CD4-positive, CD25-positive, alpha-beta regulatory T cell (primary cell): ENCODE results near the gene RPN2. TPM values are rescaled to one million over a fixed set of nuclear protein-coding genes. Genes with fewer than 3 reads are reported as not detected.

Source experiments
- ATAC-seq, 2 donors: fragments of 150-1000 bp; cut with Tn5 transposase; one replicate each; pipeline ENCODE4 v1.10.0; 2021; ENCODE audit warnings: low read depth in 2 of 2, moderate number of reproducible peaks in 2 of 2, moderate library complexity in 1 of 2
- DNase-seq, 3 donors: peaks; one replicate each; pipeline versions ENCODE4 v3.0.0 to v3.0.0-alpha.2; 2012 to 2022; ENCODE audit warnings: mixed read lengths in 1 of 3
- H3K27ac ChIP-seq: one replicate; pipeline ENCODE4 v1.7.0; 2013; ENCODE audit warnings: mild to moderate bottlenecking, low read length; ENCODE audit not compliant: insufficient read depth, poor library complexity, severe bottlenecking
- H3K27me3 ChIP-seq: one replicate; pipeline ENCODE4 v1.7.0; 2013; ENCODE audit warnings: low read length; ENCODE audit not compliant: control insufficient read depth, insufficient read depth
- H3K36me3 ChIP-seq: one replicate; pipeline ENCODE4 v1.7.0; 2013; ENCODE audit warnings: mild to moderate bottlenecking, low read length, moderate library complexity; ENCODE audit not compliant: control insufficient read depth, insufficient read depth
- H3K4me1 ChIP-seq: 2 replicates; pipeline ENCODE4 v1.7.0; 2013; ENCODE audit warnings: mild to moderate bottlenecking, low read length; ENCODE audit not compliant: insufficient read depth, control insufficient read depth, poor library complexity, severe bottlenecking
- H3K4me3 ChIP-seq: one replicate; pipeline ENCODE4 v1.7.0; 2013; ENCODE audit warnings: low read depth, mild to moderate bottlenecking, low read length, moderate library complexity
- H3K9me3 ChIP-seq, 2 experiments: 1 replicate in 1 of 2; 2 replicates in 1 of 2; pipeline ENCODE4 v1.7.0; 2013; ENCODE audit warnings: low read length in 2 of 2, mild to moderate bottlenecking in 1 of 2, moderate library complexity in 1 of 2; ENCODE audit not compliant: control insufficient read depth in 2 of 2
- H3K27ac Mint-ChIP-seq, 3 donors: one replicate each; pipeline ENCODE4 v1.8.0; 2020 to 2022; ENCODE audit warnings: mild to moderate bottlenecking in 3 of 3, mixed read lengths in 3 of 3, moderate library complexity in 2 of 3
- H3K27me3 Mint-ChIP-seq: one replicate; pipeline ENCODE4 v1.8.0; 2022; ENCODE audit warnings: mild to moderate bottlenecking, mixed read lengths
- H3K36me3 Mint-ChIP-seq: one replicate; pipeline ENCODE4 v1.8.0; 2020; ENCODE audit warnings: mixed read lengths
- H3K4me1 Mint-ChIP-seq, 4 donors: one replicate each; pipeline ENCODE4 v1.8.0; 2020 to 2022; ENCODE audit warnings: mixed read lengths in 4 of 4, mild to moderate bottlenecking in 1 of 4
- H3K4me3 Mint-ChIP-seq, 4 donors: one replicate each; pipeline ENCODE4 v1.8.0; 2020 to 2022; ENCODE audit warnings: mild to moderate bottlenecking in 4 of 4, mixed read lengths in 4 of 4, moderate library complexity in 3 of 4
- H3K9me3 Mint-ChIP-seq, 7 donors: one replicate each; pipeline ENCODE4 v1.8.0; 2020 to 2022; ENCODE audit warnings: mixed read lengths in 7 of 7, mild to moderate bottlenecking in 3 of 7, moderate library complexity in 2 of 7
- polyA plus RNA-seq, 4 donors: library from polyadenylated mRNA; unstranded; fragments of 300-500 nt; fragmentation: Illumina TruSeq; gene quantifications; one replicate each; pipeline ENCODE4 v1.2.3, GENCODE V29; 2021
- total RNA-seq: library from RNA; stranded (reverse); gene quantifications from one replicate; pipeline ENCODE4 v1.2.3, GENCODE V29; 2022

Gene RPN2
- total and polyA plus RNA-seq, 5 donors from 2014 or later, result 101 to 259 (median 238) TPM

DNA sequence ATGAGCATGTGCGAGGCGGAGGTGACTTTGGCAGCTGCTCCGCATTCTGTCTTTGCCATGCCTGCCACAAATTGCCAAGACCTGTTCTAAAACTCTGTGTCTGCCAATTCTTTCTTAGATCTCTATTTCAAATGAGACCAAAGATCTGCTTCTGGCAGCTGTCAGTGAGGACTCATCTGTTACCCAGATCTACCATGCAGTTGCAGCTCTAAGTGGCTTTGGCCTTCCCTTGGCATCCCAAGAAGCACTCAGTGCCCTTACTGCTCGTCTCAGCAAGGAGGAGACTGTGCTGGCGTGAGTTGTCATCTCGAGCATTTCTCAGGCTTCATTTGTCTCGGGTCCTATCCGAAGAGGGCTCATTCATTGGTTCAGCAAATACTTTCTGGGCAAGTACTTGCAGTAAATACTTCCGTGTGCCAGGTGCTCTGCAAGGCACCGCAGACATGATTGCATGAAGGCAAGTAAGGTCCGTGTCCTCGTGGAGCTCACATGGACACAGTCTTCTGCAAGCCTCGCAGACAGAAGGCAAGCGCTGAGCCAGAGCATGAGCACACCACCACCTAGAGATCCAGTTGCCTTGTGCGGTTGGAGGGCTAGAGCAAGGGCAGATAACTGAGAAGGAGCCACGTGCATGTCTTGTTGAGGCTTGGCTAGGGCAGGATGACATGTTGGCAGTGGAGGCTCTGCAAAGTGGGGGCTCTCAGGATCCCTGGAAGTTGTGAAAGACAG lies 20.0 kb downstream of the RPN2 start:
- Mint-ChIP-seq H3K4me1 (peaks cover 23 to 37% (median 29%) of the 10 kb centered on the region in 4 donors), H3K27me3 (no peaks in the 10 kb centered on the region), H3K9me3 (no peaks in the 10 kb centered on the region), H3K27ac (no peak overlapping the region), H3K4me3 (no peak overlapping the region), H3K36me3 (peaks cover 46% of the 10 kb centered on the region)
- Histone ChIP-seq H3K4me1 (peaks cover 18% of the 10 kb centered on the region), H3K36me3 (peaks cover 64% of the 10 kb centered on the region), H3K4me3 (no peak overlapping the region), H3K9me3 (no peaks in the 10 kb centered on the region), H3K27ac (no peak overlapping the region), H3K27me3 (no peaks in the 10 kb centered on the region)
- no peak for ATAC-seq
- no peak for DNase-seq

- DNase-seq (no peak), ATAC-seq (no peak)
- Mint-ChIP-seq H3K27ac (peak overlapping the region in 1 of 3 donors; percentile 23), H3K9me3 (no peaks in the 10 kb centered on the region), H3K27me3 (no peaks in the 10 kb centered on the region), H3K36me3 (peaks cover 58% of the 10 kb centered on the region), H3K4me1 (peaks cover 16 to 25% (median 18%) of the 10 kb centered on the region in 4 donors), H3K4me3 (no peak overlapping the region)
- Histone ChIP-seq H3K27ac (no peak overlapping the region), H3K4me3 (no peak overlapping the region), H3K27me3 (no peaks in the 10 kb centered on the region), H3K9me3 (no peaks in the 10 kb centered on the region), H3K36me3 (peaks cover 77% of the 10 kb centered on the region), H3K4me1 (peaks cover 8% of the 10 kb centered on the region)
Measured at GRCh38 chr20:37200376-37200775, 21.2 kb downstream of the RPN2 start.

DNA sequence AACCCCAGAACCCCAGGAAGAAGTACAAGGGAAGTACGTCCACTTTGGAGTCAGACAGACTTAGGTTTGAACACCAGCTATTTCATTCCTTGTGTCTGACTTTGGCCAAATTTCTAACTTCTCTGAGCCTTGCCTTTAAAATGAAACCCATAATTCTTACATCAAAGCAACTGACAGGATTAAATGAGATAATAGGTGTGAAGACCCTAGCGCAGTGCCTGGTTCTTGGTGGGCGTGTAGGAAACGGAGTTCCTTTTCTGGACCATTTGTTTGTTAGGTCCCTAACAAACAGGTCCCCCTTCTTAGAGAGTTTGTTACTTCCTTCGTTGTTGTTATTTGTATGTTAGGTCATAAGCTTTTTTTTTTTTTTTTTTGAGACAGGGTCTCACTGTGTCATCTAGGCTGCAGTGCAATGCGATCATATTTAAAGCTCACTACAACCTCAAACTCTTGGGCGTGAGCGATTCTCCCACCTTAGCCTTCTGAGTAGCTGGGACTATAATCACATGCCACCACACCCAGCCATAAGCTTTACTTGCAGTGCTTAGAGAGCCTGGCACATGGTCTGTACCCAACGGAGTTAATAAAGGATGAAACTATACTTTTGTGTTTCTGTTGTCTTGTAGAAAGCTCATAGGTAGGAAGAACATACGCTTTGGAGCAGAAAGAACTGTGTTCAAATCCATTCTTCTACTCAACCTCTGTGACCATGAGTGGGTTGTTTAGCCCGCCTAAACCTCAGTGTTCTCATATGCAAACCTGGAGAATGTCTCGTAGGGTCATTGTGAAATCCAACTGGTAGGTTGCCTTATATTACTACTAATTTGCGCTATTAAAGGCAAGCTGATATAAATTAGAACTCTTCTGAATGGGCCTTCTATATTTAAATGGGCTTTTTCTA lies 22.0 kb downstream of the RPN2 start:
- no peaks in the 10 kb centered on the region for H3K27me3 ChIP-seq
- no peak for ATAC-seq
- no peaks in the 10 kb centered on the region for H3K9me3 Mint-ChIP-seq
- peaks cover 3% of the 10 kb centered on the region for H3K4me1 ChIP-seq
- peaks cover 11 to 21% (median 14%) of the 10 kb centered on the region in 4 donors for H3K4me1 Mint-ChIP-seq
- no peak overlapping the region for H3K4me3 Mint-ChIP-seq
- no peaks in the 10 kb centered on the region for H3K9me3 ChIP-seq
- peaks cover 62% of the 10 kb centered on the region for H3K36me3 Mint-ChIP-seq
- H3K27me3 Mint-ChIP-seq, result no peaks in the 10 kb centered on the region
- peak overlapping the region in 1 of 3 donors; percentile 23 for H3K27ac Mint-ChIP-seq
- H3K27ac ChIP-seq, result no peak overlapping the region
- H3K4me3 ChIP-seq, result no peak overlapping the region
- DNase-seq, result no peak
- H3K36me3 ChIP-seq, result peaks cover 85% of the 10 kb centered on the region

DNA sequence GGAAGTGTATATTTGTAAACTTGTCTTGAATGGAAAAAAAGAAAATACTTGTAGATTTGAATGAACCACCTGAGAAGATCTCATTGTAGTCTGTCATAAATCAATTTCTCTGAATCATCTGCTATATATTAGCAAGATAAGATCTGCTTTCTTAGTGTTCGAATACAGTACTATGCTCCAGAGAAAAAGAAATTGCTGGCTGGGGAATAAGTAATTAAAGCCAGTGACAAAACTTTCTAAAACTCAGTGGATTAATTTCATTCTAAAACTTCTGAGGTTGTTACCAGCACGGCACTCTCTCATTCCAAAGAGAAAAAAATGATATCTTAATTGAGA lies 22.7 kb downstream of the RPN2 start:
- H3K27me3 Mint-ChIP-seq, result no peaks in the 10 kb centered on the region
- ATAC-seq, result no peak
- peaks cover 3% of the 10 kb centered on the region for H3K4me1 ChIP-seq
- no peaks in the 10 kb centered on the region for H3K27me3 ChIP-seq
- H3K27ac ChIP-seq, result no peak overlapping the region
- H3K36me3 ChIP-seq, result peaks cover 86% of the 10 kb centered on the region
- H3K9me3 ChIP-seq, result no peaks in the 10 kb centered on the region
- peaks cover 59% of the 10 kb centered on the region for H3K36me3 Mint-ChIP-seq
- peaks cover 6 to 16% (median 13%) of the 10 kb centered on the region in 4 donors for H3K4me1 Mint-ChIP-seq
- no peak overlapping the region for H3K4me3 ChIP-seq
- no peak for DNase-seq
- H3K27ac Mint-ChIP-seq, result no peak overlapping the region
- H3K4me3 Mint-ChIP-seq, result no peak overlapping the region
- no peaks in the 10 kb centered on the region for H3K9me3 Mint-ChIP-seq

- Mint-ChIP-seq H3K4me3 (no peak overlapping the region), H3K27me3 (no peaks in the 10 kb centered on the region), H3K4me1 (peaks cover 0 to 13% (median 11%) of the 10 kb centered on the region in 4 donors), H3K27ac (no peak overlapping the region), H3K36me3 (peaks cover 59% of the 10 kb centered on the region), H3K9me3 (no peaks in the 10 kb centered on the region)
- Histone ChIP-seq H3K27ac (no peak overlapping the region), H3K9me3 (no peaks in the 10 kb centered on the region), H3K36me3 (peaks cover 92% of the 10 kb centered on the region), H3K27me3 (no peaks in the 10 kb centered on the region), H3K4me1 (peaks cover 3% of the 10 kb centered on the region), H3K4me3 (no peak overlapping the region)
- DNase-seq, result peak in 2 of 3 donors; percentile 33 to 49
- ATAC-seq, result no peak
Measured at GRCh38 chr20:37202267-37202943, 23.3 kb downstream of the RPN2 start.

GRCh38 chr20:37204056-37204455 lies 24.9 kb downstream of the RPN2 start:
- Mint-ChIP-seq H3K36me3 (peaks cover 62% of the 10 kb centered on the region), H3K9me3 (no peaks in the 10 kb centered on the region), H3K27ac (no peak overlapping the region), H3K27me3 (no peaks in the 10 kb centered on the region), H3K4me3 (no peak overlapping the region), H3K4me1 (peaks cover 4 to 13% (median 10%) of the 10 kb centered on the region in 4 donors)
- DNase-seq (no peak), ATAC-seq (no peak)
- H3K27me3 ChIP-seq, result no peaks in the 10 kb centered on the region
- peaks cover 95% of the 10 kb centered on the region for H3K36me3 ChIP-seq
- H3K4me1 ChIP-seq, result peaks cover 3% of the 10 kb centered on the region
- H3K9me3 ChIP-seq, result no peaks in the 10 kb centered on the region
- no peak overlapping the region for H3K27ac ChIP-seq
- H3K4me3 ChIP-seq, result no peak overlapping the region

DNA sequence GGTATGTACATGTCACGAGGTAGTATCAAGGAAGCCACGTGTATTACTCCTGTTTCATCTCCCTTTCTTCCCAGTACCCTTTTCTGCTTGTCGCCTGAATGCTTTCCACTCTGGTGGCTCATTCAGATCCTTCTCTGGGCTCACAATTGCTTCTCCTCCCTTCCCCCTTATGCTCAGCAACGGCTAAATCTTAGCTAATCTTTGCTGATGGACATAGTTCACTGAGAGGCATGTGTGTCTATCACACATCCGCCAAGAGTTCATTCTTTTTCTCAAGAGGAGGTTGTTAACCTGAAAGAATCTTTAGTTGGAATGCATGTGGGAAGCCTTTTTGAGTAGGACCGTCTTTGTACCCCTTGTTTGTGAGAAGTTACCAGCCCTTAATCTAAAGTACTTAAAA lies 26.0 kb downstream of the RPN2 start:
- H3K36me3 ChIP-seq, result peaks cover 96% of the 10 kb centered on the region
- no peaks in the 10 kb centered on the region for H3K9me3 ChIP-seq
- no peaks in the 10 kb centered on the region for H3K27me3 ChIP-seq
- Mint-ChIP-seq H3K4me1 (peaks cover 4 to 13% (median 8%) of the 10 kb centered on the region in 4 donors), H3K9me3 (no peaks in the 10 kb centered on the region), H3K27ac (no peak overlapping the region), H3K36me3 (peaks cover 57% of the 10 kb centered on the region), H3K4me3 (no peak overlapping the region), H3K27me3 (no peaks in the 10 kb centered on the region)
- DNase-seq (no peak), ATAC-seq (no peak)
- H3K4me3 ChIP-seq, result no peak overlapping the region
- peaks cover 3% of the 10 kb centered on the region for H3K4me1 ChIP-seq
- no peak overlapping the region for H3K27ac ChIP-seq
